Fibroblast of lung (primary cell): ENCODE data around the gene XPO6. TPM values are rescaled to one million over a fixed set of nuclear protein-coding genes. Genes with fewer than 3 reads are reported as not detected.
"Not testable (repeated sequence)": the region's sequence is repeated elsewhere in the genome, so short reads cannot be mapped to it uniquely, and the experiment has no call there.

Experiments used
- DNase-seq, 2 donors: peaks; one replicate each; pipeline versions ENCODE4 v3.0.0 to v3.0.0-alpha.2; 2010; ENCODE audit warnings: low read depth in 2 of 2
- H2AFZ ChIP-seq: 2 replicates; pipeline ENCODE4 v1.5.1; 2012; ENCODE audit warnings: low read length, control low read depth, inconsistent platforms
- H3K27ac ChIP-seq: 2 replicates; pipeline ENCODE4 v1.5.1; 2011; ENCODE audit warnings: low read length, control low read depth; ENCODE audit not compliant: insufficient read depth
- H3K27me3 ChIP-seq: 2 replicates; pipeline ENCODE4 v1.5.1; 2011; ENCODE audit warnings: mild to moderate bottlenecking, low read length; ENCODE audit not compliant: control insufficient read depth, insufficient read depth
- H3K36me3 ChIP-seq: 2 replicates; pipeline ENCODE4 v1.5.1; 2011; ENCODE audit warnings: low read length; ENCODE audit not compliant: control insufficient read depth, insufficient read depth
- H3K4me1 ChIP-seq: 2 replicates; pipeline ENCODE4 v1.5.1; 2011; ENCODE audit warnings: low read length; ENCODE audit not compliant: control insufficient read depth, insufficient read depth; ENCODE audit errors: extremely low read depth
- H3K4me2 ChIP-seq: 2 replicates; pipeline ENCODE4 v1.5.1; 2011; ENCODE audit warnings: low read length, control low read depth; ENCODE audit not compliant: insufficient read depth; ENCODE audit errors: extremely low read depth
- H3K4me3 ChIP-seq, 4 experiments: fragments of 200-600 bp in 1 of 4; sonication (generic) in 1 of 4; replicated peaks in 1 of 4; 2 replicates each; pipeline ENCODE4 v1.5.1; 2011 to 2016; ENCODE audit warnings: low read length in 4 of 4, low read depth in 3 of 4, mild to moderate bottlenecking in 3 of 4, control low read depth in 2 of 4, inconsistent platforms in 1 of 4, mixed read lengths in 1 of 4; ENCODE audit not compliant: insufficient read depth in 1 of 4; ENCODE audit errors: control extremely low read depth in 1 of 4
- H3K79me2 ChIP-seq: 2 replicates; pipeline ENCODE4 v1.5.1; 2012; ENCODE audit warnings: mild to moderate bottlenecking, low read length, inconsistent platforms; ENCODE audit not compliant: control insufficient read depth, insufficient read depth
- H3K9ac ChIP-seq: 2 replicates; pipeline ENCODE4 v1.5.1; 2011; ENCODE audit warnings: mild to moderate bottlenecking, low read length, control low read depth; ENCODE audit not compliant: insufficient read depth
- H3K9me3 ChIP-seq: 2 replicates; pipeline ENCODE4 v1.5.1; 2012; ENCODE audit warnings: low read depth, low read length; ENCODE audit not compliant: control insufficient read depth, insufficient read depth
- H4K20me1 ChIP-seq: 2 replicates; pipeline ENCODE4 v1.5.1; 2011; ENCODE audit warnings: low read length; ENCODE audit not compliant: control insufficient read depth, insufficient read depth; ENCODE audit errors: extremely low read depth
- EZH2 ChIP-seq: IDR thresholded peaks from 2 replicates; pipeline ENCODE4 v1.5.1; 2012; ENCODE audit warnings: low read length, control low read depth, mild to moderate bottlenecking; ENCODE audit errors: missing control alignments
- polyA plus RNA-seq, 2 donors: library from polyadenylated mRNA; depleted of rRNA in 1 of 2; stranded (reverse) in 1 of 2; unstranded in 1 of 2; fragments of >200 nt; gene quantifications; 2 replicates each; pipeline ENCODE4 v1.2.1, GENCODE V29; 2011 to 2012; ENCODE audit warnings: missing spikeins in 1 of 2
- total RNA-seq: library from RNA; depleted of rRNA; stranded (reverse); fragments of >200 nt; gene quantifications from 2 replicates; pipeline ENCODE4 v1.2.1, GENCODE V29; 2014
- TF ChIP-seq, protein P1 (sequence below), 2 donors: IDR thresholded peaks in 1 of 2; conservative IDR thresholded peaks in 1 of 2; 1 replicate in 1 of 2; 2 replicates in 1 of 2; pipeline ENCODE4 v1.5.1; 2011 to 2012; ENCODE audit warnings: low read length in 2 of 2, control low read depth in 1 of 2, inconsistent platforms in 1 of 2, low read depth in 1 of 2, mild to moderate bottlenecking in 1 of 2

XPO6 gene
- total and polyA plus RNA-seq, 2 donors (not counting 1 experiment from before 2014, with no cell fraction given) = 134 to 185 TPM

DNA sequence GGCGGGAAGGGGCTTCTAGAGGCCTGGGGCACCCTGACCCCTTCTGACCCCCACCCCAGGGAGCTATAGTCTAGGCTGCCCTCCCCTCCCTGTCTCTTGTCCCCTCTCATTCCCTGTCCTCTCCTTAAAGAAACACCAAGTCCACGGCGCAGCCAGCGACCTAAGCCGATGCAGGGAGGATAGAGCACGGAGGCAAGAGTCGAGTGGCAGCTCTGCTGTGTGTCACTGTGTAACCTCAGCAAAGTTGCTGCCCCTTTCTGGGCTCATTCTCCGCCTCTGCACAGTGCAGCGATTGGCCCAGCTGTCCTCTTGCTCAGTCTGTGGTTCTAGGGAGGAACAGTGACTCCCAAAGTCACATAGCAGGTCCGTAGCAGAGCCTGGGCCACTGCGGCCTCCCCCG is 44.1 kb upstream of the XPO6 start:
- H3K27me3 ChIP-seq = peaks cover 16% of the 10 kb centered on the region
- no peaks in the 10 kb centered on the region for H4K20me1 ChIP-seq
- no peaks in the 10 kb centered on the region for H3K4me1 ChIP-seq
- no peaks in the 10 kb centered on the region for H3K79me2 ChIP-seq
- no peaks in the 10 kb centered on the region for H3K36me3 ChIP-seq
- H3K9me3 ChIP-seq = no peaks in the 10 kb centered on the region
- no peak overlapping the region for H3K4me3 ChIP-seq
- no peak overlapping the region for H3K4me2 ChIP-seq
- H3K9ac ChIP-seq = no peak overlapping the region
- no peak overlapping the region for H2AFZ ChIP-seq
- TF ChIP-seq, protein P1, sequence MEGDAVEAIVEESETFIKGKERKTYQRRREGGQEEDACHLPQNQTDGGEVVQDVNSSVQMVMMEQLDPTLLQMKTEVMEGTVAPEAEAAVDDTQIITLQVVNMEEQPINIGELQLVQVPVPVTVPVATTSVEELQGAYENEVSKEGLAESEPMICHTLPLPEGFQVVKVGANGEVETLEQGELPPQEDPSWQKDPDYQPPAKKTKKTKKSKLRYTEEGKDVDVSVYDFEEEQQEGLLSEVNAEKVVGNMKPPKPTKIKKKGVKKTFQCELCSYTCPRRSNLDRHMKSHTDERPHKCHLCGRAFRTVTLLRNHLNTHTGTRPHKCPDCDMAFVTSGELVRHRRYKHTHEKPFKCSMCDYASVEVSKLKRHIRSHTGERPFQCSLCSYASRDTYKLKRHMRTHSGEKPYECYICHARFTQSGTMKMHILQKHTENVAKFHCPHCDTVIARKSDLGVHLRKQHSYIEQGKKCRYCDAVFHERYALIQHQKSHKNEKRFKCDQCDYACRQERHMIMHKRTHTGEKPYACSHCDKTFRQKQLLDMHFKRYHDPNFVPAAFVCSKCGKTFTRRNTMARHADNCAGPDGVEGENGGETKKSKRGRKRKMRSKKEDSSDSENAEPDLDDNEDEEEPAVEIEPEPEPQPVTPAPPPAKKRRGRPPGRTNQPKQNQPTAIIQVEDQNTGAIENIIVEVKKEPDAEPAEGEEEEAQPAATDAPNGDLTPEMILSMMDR (conservative IDR thresholded peaks at IDR 0.05 in 1 of 2, IDR thresholded peaks at IDR 0.05 in 1 of 2; ENCODE audit: low read depth in 1 of 2, low read length in 2 of 2) = no peak
- no peak for TF ChIP-seq EZH2
- H3K27ac ChIP-seq = no peak overlapping the region
- no peak for DNase-seq

DNA sequence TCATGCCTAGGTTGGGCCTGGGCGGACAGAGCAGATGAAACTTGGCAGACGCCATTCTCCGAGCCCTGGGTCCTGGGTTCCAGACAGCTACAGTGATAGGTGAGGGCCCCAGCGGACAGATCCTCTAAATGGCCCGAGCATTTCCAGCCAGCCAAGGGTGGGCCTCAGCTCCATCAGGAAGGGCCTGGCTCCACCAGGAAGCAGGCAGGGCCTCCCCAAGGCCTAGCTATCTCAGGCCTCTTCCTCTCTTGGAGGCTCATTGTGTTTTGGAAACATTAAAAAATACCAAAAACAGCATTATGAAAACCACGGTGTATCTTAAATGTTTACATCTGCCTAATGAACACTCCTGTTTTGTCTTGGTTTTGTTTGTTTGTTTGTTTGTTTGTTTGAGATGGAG is 42.4 kb upstream of the XPO6 start:
- Histone ChIP-seq H3K27me3 (peaks cover 7% of the 10 kb centered on the region), H3K27ac (no peak overlapping the region), H3K9me3 (no peaks in the 10 kb centered on the region), H3K4me3 (no peak overlapping the region), H3K79me2 (no peaks in the 10 kb centered on the region), H3K4me1 (no peaks in the 10 kb centered on the region), H3K9ac (no peak overlapping the region), H3K4me2 (no peak overlapping the region), H3K36me3 (no peaks in the 10 kb centered on the region), H4K20me1 (no peaks in the 10 kb centered on the region), H2AFZ (no peak overlapping the region)
- DNase-seq = no peak
- TF ChIP-seq, protein P1 (conservative IDR thresholded peaks at IDR 0.05 in 1 of 2, IDR thresholded peaks at IDR 0.05 in 1 of 2; ENCODE audit: low read depth in 1 of 2, low read length in 2 of 2) = no peak
- no peak for TF ChIP-seq EZH2

DNA sequence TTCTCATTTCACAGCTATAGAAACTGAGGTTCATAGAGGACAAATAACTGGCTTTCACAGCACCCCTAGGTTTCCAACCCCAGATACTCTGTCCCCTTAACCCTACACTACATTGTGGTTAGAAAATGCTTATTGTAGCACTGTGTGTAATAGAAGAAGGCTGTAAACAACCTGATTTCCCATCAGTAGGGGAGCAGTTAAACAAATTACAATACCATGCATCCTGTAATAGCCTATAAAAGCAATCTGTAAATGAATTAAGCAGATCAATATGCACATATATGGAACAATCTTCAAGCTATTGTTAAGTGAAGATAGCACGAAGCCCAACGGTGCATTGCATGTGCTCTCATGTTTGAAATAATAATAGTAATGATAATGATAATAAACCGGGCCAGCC is 39.2 kb upstream of the XPO6 start:
- Histone ChIP-seq H2AFZ (no peak overlapping the region), H3K27ac (no peak overlapping the region), H3K9me3 (no peaks in the 10 kb centered on the region), H3K9ac (no peak overlapping the region), H3K4me2 (no peak overlapping the region), H3K79me2 (no peaks in the 10 kb centered on the region), H3K36me3 (no peaks in the 10 kb centered on the region), H3K27me3 (no peaks in the 10 kb centered on the region), H4K20me1 (no peaks in the 10 kb centered on the region), H3K4me3 (no peak overlapping the region), H3K4me1 (no peaks in the 10 kb centered on the region)
- TF ChIP-seq, protein P1 (conservative IDR thresholded peaks at IDR 0.05 in 1 of 2, IDR thresholded peaks at IDR 0.05 in 1 of 2; ENCODE audit: low read depth in 1 of 2, low read length in 2 of 2) = no peak
- no peak for TF ChIP-seq EZH2
- DNase-seq = no peak

DNA sequence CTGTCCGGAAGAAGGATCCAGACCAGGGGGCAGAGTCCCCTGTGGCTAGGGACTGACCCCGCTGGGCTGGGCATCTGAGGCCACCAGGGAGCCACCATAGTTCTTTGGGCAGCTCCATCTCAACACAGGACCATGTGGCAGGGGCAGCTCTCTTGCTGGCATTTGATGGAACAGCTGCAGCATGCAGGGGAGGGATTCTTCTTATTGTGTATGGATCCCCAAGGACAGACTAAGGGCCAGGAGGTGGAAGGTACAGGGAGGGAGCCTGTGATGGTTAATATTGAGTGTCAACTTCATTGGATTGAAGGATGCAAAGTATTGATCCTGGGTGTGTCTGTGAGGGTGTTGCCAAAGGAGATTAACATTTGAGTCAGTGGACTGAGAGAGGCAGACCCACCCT is 37.7 kb upstream of the XPO6 start:
- not testable (repeated sequence) for H3K4me1 ChIP-seq, H3K4me3 ChIP-seq, H3K4me2 ChIP-seq, H3K9ac ChIP-seq, H4K20me1 ChIP-seq, H3K27ac ChIP-seq, DNase-seq, H3K36me3 ChIP-seq, H2AFZ ChIP-seq, H3K9me3 ChIP-seq, H3K79me2 ChIP-seq, H3K27me3 ChIP-seq
